ENCODE results near the gene LRRC75B.

LRRC75B gene

GRCh38 chr22:24585461-24585860 is 7.4 kb downstream of the LRRC75B start:
- DNase-seq (ENCODE audit: low read depth): no peak

- no peak for DNase-seq (ENCODE audit: low read depth)
These were observed 7.9 kb downstream of the LRRC75B start for GRCh38 chr22:24584871-24585411.

- no peak for DNase-seq (ENCODE audit: low read depth)
These were observed 8.6 kb downstream of the LRRC75B start for GRCh38 chr22:24584166-24584790.

DNA sequence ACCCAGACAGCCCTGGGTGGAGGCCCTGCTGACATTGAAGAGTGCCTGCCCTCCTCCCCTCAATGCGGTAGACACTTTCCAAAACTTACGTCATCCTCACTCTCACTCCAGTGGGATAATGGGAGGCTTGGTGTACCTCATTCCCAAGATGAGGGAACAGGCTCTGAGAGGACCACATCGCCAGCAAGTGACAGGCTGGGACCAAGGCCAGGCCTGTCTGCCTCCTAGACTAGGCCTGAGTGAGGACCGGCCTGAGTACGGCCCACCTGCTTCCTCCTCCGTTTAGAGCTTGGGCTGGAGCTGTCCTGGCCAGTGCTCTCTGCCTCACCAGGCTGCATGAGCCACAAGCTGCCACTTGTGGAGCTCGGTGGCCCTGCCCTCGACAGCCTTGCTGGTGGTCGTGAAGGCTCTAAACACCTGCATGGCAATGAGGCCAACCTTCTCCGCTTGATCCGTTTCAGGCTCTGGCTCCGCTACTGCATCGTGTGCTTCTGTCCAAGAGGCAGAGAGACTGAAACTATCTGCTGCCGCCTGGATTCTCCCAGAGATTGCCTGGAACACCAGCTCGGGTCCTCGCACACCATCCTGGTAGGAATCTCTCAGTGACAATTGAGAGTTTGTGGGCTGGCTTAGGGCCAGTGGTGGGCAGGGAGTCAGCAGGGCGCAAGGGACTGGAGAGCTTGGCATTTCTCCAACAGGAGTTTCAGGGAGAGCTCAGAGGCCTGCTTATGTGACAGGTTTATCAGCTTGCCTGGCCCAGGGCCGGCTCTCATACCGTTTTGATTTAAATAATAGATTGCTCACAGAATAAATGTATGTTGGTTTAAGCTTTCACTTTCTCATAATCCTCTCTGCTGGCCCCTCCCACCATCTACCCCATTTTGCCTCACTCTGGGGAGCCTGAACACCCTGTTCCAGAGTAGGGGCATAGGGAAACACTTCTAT is 9.4 kb downstream of the LRRC75B start:
- no peak for DNase-seq (ENCODE audit: low read depth)

- DNase-seq (ENCODE audit: low read depth): no peak
These were observed 10.6 kb downstream of the LRRC75B start for GRCh38 chr22:24582056-24582814.

DNA sequence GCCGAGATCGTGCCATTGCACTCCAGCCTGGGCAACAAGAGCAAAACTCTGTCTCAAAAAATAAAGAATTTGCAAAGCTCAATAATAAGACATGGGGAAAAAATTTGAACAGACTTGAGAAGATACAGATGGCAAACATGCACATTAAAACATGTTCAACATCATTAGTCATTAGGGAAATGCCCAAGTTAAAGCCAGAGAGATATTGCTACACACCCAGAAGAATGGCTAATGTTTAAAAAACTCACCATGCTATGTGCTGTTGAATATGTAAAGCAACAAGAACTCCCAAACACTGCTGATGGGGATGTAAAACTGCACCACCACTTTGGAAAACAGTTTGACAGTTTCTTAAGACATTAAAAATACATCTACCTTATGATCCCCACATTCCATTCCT is 12.6 kb downstream of the LRRC75B start:
- DNase-seq (ENCODE audit: low read depth): no peak

GRCh38 chr22:24579258-24579601 is 13.6 kb downstream of the LRRC75B start:
- DNase-seq (ENCODE audit: low read depth): no peak

- DNase-seq (ENCODE audit: low read depth): no peak
These were observed 14.3 kb downstream of the LRRC75B start for GRCh38 chr22:24578355-24579257.

DNA sequence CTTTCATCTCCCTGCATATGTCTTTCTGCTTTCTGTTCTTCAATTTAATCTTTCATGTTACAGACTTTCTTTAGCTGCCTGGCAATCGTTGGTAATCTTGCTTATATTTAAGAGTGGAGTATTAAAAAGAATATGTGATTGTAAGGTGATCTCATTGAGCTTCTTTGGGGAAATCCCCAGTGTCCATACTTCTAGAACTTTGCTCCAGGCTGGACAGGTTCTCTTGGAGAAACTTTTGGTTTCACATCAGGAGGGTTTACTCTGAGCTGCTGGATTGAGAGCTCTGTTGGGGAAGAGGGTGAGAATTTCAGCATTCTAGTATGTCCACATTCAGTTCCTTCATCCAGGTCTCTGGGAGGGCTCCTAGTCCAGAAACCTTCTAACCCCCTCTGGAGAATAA is 16.1 kb downstream of the LRRC75B start:
- DNase-seq (ENCODE audit: low read depth): no peak

- DNase-seq (ENCODE audit: low read depth): no peak
These were observed 21.6 kb downstream of the LRRC75B start for GRCh38 chr22:24571266-24571665.

DNA sequence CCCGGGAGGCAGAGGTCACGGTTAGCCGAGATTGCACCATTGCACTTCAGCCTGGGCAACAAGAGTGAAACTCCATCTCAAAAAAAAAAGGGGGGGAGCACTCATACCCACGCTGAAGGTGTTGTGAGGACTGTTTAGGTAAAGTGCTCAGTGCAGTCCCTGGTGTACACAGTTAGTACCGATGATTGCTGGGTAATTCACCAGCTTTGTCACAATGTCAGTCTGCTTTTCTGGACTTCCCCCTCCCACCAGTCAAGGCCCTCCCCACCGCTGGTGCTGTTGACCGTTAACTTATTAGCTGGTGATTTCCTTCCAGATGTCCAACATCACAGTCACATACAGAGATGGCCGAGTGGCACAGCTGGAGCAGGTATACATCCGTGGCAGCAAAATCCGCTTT is 25.2 kb downstream of the LRRC75B start:
- no peak for DNase-seq (ENCODE audit: low read depth)

- no peak for DNase-seq (ENCODE audit: low read depth)
These were observed 25.9 kb downstream of the LRRC75B start for GRCh38 chr22:24566899-24567511.

DNA sequence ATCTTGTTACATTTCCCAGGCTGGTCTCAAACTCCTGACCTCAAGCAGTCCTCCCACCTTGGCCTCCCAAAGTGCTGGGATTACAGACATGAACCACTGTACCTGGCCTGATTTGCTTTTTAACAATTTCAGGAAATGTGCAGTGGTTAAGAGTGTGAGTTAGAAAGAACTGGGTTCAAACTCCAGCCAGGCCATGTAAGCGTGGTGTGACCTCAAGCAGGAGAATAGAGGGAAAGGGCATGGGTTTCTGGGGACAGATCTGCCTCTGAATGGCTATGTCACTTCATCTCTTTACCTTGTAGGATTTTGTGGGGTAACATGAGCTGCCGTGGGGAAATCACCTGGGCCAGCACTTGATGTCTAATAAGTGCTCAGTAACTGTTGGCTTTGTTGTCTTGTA is 27.8 kb downstream of the LRRC75B start:
- no peak for DNase-seq (ENCODE audit: low read depth)

DNA sequence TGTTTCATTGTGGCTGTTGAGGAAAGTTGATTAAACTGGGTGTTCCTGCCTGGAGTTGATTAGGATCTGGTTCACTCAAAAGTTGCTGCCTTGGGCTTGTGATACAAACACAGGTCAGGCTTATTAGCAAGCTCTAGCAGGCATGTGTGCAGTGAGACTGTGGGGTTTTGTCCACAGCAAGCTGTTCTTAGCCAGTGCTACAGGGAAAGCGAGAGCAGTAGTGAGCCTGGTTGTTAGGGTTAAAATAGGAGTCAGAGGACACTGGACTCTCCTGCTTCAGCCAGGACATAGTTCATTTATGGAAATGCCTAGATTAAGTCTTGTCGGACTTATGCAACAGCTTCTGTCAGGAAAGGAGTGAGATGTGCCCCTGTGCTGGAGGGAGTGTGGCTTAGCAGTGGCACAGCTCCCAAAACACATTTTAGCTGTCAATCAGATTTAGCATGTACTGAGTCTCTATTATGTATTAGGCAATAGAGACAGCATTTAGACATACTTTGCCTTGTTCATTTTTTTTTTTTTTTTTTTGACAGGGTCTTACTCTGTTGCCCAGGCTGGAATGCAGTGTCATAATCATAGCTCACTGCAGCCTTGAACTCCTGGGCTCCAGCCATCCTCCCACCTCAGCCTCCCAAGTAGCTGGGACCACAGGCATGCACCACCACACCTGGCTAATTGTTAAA is 28.4 kb downstream of the LRRC75B start:
- DNase-seq (ENCODE audit: low read depth): no peak

DNA sequence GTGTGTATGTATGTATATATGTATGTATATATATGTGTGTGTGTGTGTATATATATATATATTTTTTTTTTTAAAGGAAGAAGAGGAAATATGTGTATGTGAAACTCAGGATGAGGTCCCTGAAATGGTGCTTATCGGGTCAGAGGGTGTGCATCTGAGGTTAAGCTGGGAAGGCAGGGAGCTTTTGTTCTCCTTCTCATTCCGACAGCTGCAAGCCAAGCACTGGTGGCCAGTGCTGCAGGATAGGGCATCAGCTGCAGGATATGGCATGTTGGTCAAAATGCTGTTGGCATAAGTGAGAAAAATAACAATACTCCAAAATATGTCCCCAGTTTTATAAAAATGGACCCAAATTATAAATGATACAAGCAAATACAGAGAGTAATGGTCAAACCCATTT is 29.6 kb downstream of the LRRC75B start:
- DNase-seq (ENCODE audit: low read depth): no peak

DNA sequence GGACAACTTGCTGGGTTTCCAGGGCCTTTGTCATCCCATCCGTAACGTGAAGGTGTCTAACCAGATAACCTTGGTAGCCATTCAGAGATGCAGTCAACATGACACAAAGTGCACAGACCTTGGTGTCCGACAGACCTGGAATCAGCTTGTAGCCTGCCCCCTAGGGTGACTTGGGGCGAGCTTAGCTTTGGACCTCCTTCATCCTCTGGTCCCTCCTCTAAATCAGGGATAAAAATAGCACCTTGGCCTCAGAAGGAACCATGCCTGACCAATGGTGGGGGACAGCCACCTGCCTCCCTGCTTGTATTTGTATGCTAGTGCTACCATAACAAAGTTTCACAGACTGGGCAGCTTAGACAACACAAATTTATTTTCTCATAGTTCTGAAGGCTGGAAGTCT is 33.4 kb downstream of the LRRC75B start:
- no peak for DNase-seq (ENCODE audit: low read depth)

- DNase-seq (ENCODE audit: low read depth): peak; percentile 100
These were observed 37.5 kb downstream of the LRRC75B start, which contains the start of gene SNRPD3 for GRCh38 chr22:24555165-24556039. Gene SNRPD3, plus strand, starts transcription at chr22:24555999. Its CDS starts 1,676 bp downstream, at chr22:24557675.

DNA sequence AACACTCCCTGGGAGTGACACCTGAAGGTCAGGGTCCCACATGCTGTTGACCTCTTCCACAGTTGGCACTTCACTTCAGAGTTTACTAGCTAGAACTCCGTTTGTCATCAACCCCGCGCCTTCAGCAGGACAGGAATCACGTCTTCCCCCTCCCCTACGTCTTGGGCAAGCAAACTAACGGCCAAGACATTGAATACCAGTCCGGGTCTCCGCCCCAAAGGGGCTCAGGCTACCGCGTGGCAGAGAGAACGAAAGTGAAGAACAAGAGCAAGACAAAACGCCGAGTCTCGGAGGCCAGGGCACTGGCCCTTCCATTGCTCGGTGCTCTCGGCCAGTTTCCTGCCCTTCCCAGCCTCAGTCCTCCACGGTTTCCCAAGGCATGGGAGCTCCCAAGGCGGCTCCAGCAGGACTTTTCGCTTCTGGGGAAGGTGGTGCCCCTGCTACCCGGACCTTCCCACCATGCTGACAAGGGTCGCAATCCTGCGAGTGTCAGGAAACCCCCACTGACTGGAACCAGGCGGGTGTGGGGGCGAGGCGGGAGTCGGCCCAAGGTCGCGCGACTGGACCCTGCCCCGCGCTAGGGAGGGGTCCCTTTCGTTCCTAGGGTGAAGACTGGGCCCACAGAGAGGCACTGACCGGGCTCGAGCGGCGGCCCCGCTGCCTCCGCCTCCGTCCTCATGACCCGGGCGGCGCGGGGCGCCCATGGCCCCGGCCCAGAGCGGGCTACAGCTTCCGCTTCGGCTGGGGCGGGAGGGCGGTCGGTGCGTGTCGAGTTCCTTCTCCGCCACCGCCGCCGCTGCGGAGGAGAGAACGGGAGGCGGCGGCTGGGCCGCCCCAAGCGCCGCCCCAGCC is 38.3 kb downstream of the LRRC75B start, which contains the start of gene GUCD1:
GUCD1 (minus strand) TSS at position 826 of the 852 bp plus-strand sequence; CDS start at position 679, 147 bp downstream.
- DNase-seq (ENCODE audit: low read depth): peak; percentile 5

All from stimulated activated CD8-positive, alpha-beta memory T cell treated with anti-CD3 and anti-CD28 coated beads, Interleukin-4, amount 100 ng/mL, for 24 hours (primary cell).